Stimulated activated CD8-positive, alpha-beta memory T cell treated with anti-CD3 and anti-CD28 coated beads, Interleukin-4, amount 100 ng/mL, for 48 hours (primary cell): ENCODE measurements around the gene TRAK2.

ENCODE experiments used
- DNase-seq: peaks from one replicate; pipeline ENCODE4 v3.0.0-alpha.2; 2020

TRAK2 gene

GRCh38 chr2:201353116-201353515 lies 98.1 kb downstream of the TRAK2 start:
- DNase-seq = no peak

- no peak for DNase-seq
Observed at GRCh38 chr2:201350879-201351278, 100.4 kb downstream of the TRAK2 start.

GRCh38 chr2:201349601-201350000 lies 101.7 kb downstream of the TRAK2 start:
- DNase-seq = no peak

GRCh38 chr2:201348758-201349157 lies 102.5 kb downstream of the TRAK2 start:
- no peak for DNase-seq

GRCh38 chr2:201347138-201347537 lies 104.1 kb downstream of the TRAK2 start:
- no peak for DNase-seq

- no peak for DNase-seq
Observed at GRCh38 chr2:201345625-201346213, 105.5 kb downstream of the TRAK2 start.

- DNase-seq = no peak
Observed at GRCh38 chr2:201344663-201345366, 106.4 kb downstream of the TRAK2 start.

- DNase-seq = no peak
Observed at GRCh38 chr2:201343559-201343958, 107.7 kb downstream of the TRAK2 start.

- no peak for DNase-seq
Observed at GRCh38 chr2:201342923-201343322, 108.3 kb downstream of the TRAK2 start.

- DNase-seq = no peak
Observed at GRCh38 chr2:201329409-201329808, 121.8 kb downstream of the TRAK2 start.

GRCh38 chr2:201327678-201328077 lies 123.6 kb downstream of the TRAK2 start:
- DNase-seq = no peak
